ENCODE measurements around the gene TTLL11. TPM values are rescaled to one million over a fixed set of nuclear protein-coding genes. Genes with fewer than 3 reads are reported as not detected.

The TTLL11 gene
- total RNA-seq, 1 experiment from 2014 or later, result 7.0 TPM

DNA sequence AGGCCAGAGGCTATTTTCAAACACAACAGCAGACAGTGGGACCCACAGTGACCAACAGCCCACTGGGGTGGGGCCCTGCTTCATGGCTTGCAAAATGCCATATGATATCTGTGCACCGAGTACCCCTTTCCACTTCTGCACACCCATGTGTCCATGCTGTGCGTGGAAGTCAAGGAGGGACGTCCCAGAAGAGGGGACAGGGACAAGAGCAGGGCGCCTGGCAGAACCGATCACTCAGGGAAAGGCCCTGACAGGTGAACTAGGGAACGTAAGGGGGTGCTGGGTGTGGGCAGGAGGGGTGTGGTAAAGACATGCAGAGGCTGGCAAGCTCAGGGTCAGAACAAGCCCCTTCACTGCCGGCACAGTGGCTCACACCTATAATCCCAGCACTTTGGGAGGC, 7.6 kb upstream of the TTLL11 start:
- CTCF ChIA-PET, result no interaction called here
- Histone ChIP-seq H3K79me2 (ENCODE audit: low read length) (no peaks in the 10 kb centered on the region), H4K20me1 (ENCODE audit: low read length) (no peaks in the 10 kb centered on the region), H3K9ac (ENCODE audit: low read length) (no peak overlapping the region), H2AFZ (ENCODE audit: low read length) (no peak overlapping the region), H3K27ac (ENCODE audit: low read length) (no peak overlapping the region), H3K4me3 (ENCODE audit: low read length) (no peak overlapping the region), H3F3A (ENCODE audit: low read length, unreplicated experiment) (no peaks in the 10 kb centered on the region), H3K4me1 (ENCODE audit: insufficient read depth, low read length) (0 out of 2 replicates have a peak, but pooled peaks cover 3% of the 10 kb centered on the region), H3K36me3 (ENCODE audit: low read depth, low read length) (no peaks in the 10 kb centered on the region), H3K9me3 (ENCODE audit: low read length) (no peaks in the 10 kb centered on the region), H3K27me3 (ENCODE audit: low read length) (no peaks in the 10 kb centered on the region), H3K9me2 (replicated peaks; ENCODE audit: low read length) (no peaks in the 10 kb centered on the region), H3K4me2 (ENCODE audit: low read length) (no peak overlapping the region)
- ATAC-seq (no peak), DNase-seq (no peak)
- intact Hi-C loops (cut with micrococcal nuclease), result no loop called here
- POLR2A ChIA-PET (ENCODE audit: unreplicated experiment), result no interaction called here
- TF ChIP-seq EZH2phosphoT487 (IDR thresholded peaks at IDR 0.05; ENCODE audit: borderline replicate concordance, low read length), result no peak
- TF ChIP-seq CTCF (conservative IDR thresholded peaks at IDR 0.05; ENCODE audit: low read depth, low read length), result no peak
- no peak for TF ChIP-seq EZH2 (IDR thresholded peaks at IDR 0.05; ENCODE audit: low read length, unreplicated experiment)
- BruUV-seq (replicated peaks), result no TSS peak

GRCh38 chr9:122099271-122099869, 6.3 kb upstream of the TTLL11 start:
- ATAC-seq (peak; percentile 92), DNase-seq (peak; percentile 81)
- intact Hi-C loops (cut with micrococcal nuclease), result loop anchor here (1.0 to 5.0 kb wide), 4 partner anchors 24 to 711 kb away; no protein-coding TSS in a partner anchor
- POLR2A ChIA-PET (ENCODE audit: unreplicated experiment), result no interaction called here
- H3K27ac ChIP-seq (ENCODE audit: low read length), result no peak overlapping the region
- H3K9me2 ChIP-seq (replicated peaks; ENCODE audit: low read length), result no peaks in the 10 kb centered on the region
- BruUV-seq (replicated peaks), result no TSS peak
- H3K4me3 ChIP-seq (ENCODE audit: low read length), result peak overlapping the region; percentile 64
- H3K4me1 ChIP-seq (ENCODE audit: insufficient read depth, low read length), result 0 out of 2 replicates have a peak, but pooled peaks cover 3% of the 10 kb centered on the region
- H2AFZ ChIP-seq (ENCODE audit: low read length), result peak overlapping the region; percentile 97
- TF ChIP-seq EZH2 (IDR thresholded peaks at IDR 0.05; ENCODE audit: low read length, unreplicated experiment), result no peak
- no peak for TF ChIP-seq EZH2phosphoT487 (IDR thresholded peaks at IDR 0.05; ENCODE audit: borderline replicate concordance, low read length)
- TF ChIP-seq CTCF (conservative IDR thresholded peaks at IDR 0.05; ENCODE audit: low read depth, low read length), result peak; percentile 70
- peaks cover 7% of the 10 kb centered on the region; the same call in 1 of the 2 replicates for H3K27me3 ChIP-seq (ENCODE audit: low read length)
- H3K4me2 ChIP-seq (ENCODE audit: low read length), result peak overlapping the region; percentile 87
- no peak overlapping the region for H3K9ac ChIP-seq (ENCODE audit: low read length)
- no peaks in the 10 kb centered on the region for H3F3A ChIP-seq (ENCODE audit: low read length, unreplicated experiment)
- no peaks in the 10 kb centered on the region for H3K36me3 ChIP-seq (ENCODE audit: low read depth, low read length)
- CTCF ChIA-PET, result interaction anchor here (0.5 to 3.1 kb wide), 9 partner anchors 11 to 402 kb away, joined by 3 to 33 read pairs (median 6); no protein-coding TSS in a partner anchor
- no peaks in the 10 kb centered on the region for H3K9me3 ChIP-seq (ENCODE audit: low read length)
- H4K20me1 ChIP-seq (ENCODE audit: low read length), result no peaks in the 10 kb centered on the region
- H3K79me2 ChIP-seq (ENCODE audit: low read length), result no peaks in the 10 kb centered on the region
